Body of pancreas (tissue), 4 donors: ENCODE results near the gene CCDC138.

ENCODE experiments used
- POLR2A ChIP-seq, 3 donors: fragments of 450-650 bp; IDR thresholded peaks; one replicate each; pipeline ENCODE4 v1.6.1; 2016; ENCODE audit warnings: antibody characterized with exemption in 3 of 3, mild to moderate bottlenecking in 2 of 3
- TF ChIP-seq, protein P1 (sequence below), 7 experiments: fragments of 450-650 bp in 4 of 7; fragments of 200-600 bp in 3 of 7; sonication (generic) in 3 of 7; IDR thresholded peaks; one replicate each; pipeline ENCODE4 v1.5.1; 2016 to 2019; ENCODE audit warnings: antibody characterized with exemption in 7 of 7

- TF ChIP-seq, protein P1, sequence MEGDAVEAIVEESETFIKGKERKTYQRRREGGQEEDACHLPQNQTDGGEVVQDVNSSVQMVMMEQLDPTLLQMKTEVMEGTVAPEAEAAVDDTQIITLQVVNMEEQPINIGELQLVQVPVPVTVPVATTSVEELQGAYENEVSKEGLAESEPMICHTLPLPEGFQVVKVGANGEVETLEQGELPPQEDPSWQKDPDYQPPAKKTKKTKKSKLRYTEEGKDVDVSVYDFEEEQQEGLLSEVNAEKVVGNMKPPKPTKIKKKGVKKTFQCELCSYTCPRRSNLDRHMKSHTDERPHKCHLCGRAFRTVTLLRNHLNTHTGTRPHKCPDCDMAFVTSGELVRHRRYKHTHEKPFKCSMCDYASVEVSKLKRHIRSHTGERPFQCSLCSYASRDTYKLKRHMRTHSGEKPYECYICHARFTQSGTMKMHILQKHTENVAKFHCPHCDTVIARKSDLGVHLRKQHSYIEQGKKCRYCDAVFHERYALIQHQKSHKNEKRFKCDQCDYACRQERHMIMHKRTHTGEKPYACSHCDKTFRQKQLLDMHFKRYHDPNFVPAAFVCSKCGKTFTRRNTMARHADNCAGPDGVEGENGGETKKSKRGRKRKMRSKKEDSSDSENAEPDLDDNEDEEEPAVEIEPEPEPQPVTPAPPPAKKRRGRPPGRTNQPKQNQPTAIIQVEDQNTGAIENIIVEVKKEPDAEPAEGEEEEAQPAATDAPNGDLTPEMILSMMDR (IDR thresholded peaks at IDR 0.05) = no peak
- TF ChIP-seq POLR2A (IDR thresholded peaks at IDR 0.05) = no peak
Observed at GRCh38 chr2:108908713-108909070, 122.1 kb downstream of the CCDC138 start.
